Measurements from ENCODE around the gene DQX1.

GRCh38 chr2:74532222-74532621, 6.2 kb upstream of the DQX1 start:
- TF ChIP-seq MAX (IDR thresholded peaks at IDR 0.05), result no peak
- TF ChIP-seq CTCF (IDR thresholded peaks at IDR 0.05; ENCODE audit: low read depth, low read length, missing input control), result peak; percentile 50

All from liver (tissue), 2 donors.